T-helper 2 cell treated with Interferon-gamma antibody and Interleukin-4, amounts not matched to agents 100 ng/mL and 5 ng/mL, for 36 hours (primary cell): Measurements from ENCODE around the gene PNLDC1. TPM values are rescaled to one million over a fixed set of nuclear protein-coding genes. Genes with fewer than 3 reads are reported as not detected.
"Not testable (repeated sequence)": the region's sequence is repeated elsewhere in the genome, so short reads cannot be mapped to it uniquely, and the experiment has no call there.

Source experiments
- intact Hi-C: fragments of 100-400 bp; cut with micrococcal nuclease; formaldehyde crosslinking; loops from one replicate; pipeline ENCODE4 v1.15.1; 2023
- total RNA-seq: library from RNA; stranded (reverse); gene quantifications from 2 replicates; pipeline ENCODE4 v1.2.3, GENCODE V29; 2022

The PNLDC1 gene
- total RNA-seq, 1 donor from 2014 or later: 0.50 TPM

DNA sequence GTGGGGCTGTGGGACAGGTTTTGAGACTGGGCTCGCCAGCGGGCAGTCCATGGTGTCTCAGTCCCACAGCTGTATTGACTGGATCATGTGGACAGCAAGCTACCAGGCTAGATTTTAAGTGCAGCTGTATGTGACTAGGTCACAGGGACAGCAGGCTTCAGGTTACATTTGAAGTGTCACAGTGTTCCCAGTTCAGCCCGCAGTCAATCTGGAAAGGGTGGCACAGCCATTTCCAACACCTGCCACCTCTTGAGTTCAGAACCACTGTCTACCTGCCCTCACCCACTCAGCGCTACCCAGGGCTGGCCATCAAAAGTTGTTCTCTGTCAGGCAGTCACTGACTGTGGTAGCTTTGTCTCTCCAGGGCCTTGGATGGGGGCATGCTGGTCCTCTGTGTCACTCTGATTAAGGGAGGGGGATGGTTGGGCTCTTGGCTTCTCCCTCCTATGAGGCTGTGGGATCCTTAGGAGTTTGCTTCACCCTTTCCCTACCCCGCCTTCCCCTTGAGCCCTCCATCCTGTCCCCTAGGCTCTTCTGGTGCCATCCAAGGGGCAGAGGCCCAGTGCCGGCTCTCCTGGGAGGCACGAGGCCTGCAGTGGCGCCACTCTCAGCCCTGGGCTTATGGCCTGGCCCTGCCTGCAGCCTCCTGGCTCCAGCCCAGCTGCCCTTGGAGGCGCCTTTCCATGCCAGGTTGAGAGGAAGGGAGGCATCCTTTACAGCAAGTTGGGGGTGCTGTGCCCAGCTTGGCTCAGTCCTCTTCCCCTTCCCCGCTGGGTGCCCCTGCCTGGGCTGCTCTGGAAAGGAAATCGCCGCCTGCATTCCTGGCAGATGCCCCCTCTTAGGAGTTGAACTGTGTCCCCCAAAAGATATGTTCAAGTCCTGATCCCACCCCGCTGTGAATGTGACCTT is 44.9 kb downstream of the PNLDC1 start:
- intact Hi-C loops: no loop called here

DNA sequence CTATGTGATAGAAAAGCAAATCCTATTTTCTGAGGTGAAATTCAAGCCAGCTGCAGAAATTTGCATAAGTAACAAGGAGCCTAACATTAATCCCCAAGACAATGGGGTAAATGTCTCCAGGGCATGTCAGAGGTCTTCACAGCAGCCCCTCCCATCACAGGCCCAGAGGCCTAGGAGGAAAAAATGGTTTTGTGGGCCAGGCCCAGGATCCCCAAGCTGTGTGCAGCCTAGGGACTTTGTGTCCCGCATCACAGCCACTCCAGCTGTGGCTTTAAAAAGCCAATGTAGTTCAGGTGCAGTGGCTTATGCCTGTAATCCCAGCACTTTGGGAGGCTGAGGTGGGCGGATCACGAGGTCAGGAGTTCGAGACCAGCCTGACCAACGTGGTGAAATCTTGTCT is 48.5 kb downstream of the PNLDC1 start:
- intact Hi-C loops: not testable (repeated sequence)

DNA sequence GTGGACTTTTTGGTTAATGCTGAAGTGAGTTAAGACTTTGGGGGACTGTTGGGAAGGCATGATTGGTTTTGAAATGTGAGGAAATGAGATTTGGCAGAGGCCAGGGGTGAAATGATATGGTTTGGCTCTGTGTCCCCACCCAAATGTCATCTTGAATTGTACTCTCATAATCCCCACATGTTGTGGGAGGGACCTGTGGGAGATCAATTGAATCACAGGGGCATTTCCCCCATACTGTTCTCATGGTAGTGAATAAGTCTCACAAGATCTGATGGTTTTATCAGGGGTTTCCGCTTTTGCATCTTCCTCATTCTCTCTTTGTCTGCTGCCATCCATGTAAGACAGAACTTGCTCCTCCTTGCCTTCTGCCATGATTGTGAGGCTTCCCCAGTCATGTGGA is 49.8 kb downstream of the PNLDC1 start:
- intact Hi-C loops: not testable (repeated sequence)

DNA sequence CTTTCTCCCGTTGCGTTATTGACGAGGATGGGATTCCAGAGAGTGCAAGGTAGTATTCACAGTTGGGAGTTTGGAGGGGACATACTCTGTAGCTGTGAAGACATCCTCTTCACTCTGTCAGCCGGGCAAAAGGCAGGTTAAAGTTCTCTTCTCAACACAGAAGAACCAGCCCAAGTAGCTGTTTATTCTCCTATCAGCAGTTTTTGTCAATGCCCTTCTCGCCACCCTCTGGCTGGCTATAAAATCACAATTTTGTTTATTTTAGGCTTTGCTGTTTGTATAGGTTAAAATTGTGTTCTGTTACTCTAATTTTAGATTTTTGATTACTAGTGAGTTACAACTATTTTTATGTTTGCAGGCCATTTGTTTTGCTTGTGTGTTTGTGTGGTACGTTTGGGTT is 52.8 kb downstream of the PNLDC1 start:
- intact Hi-C loops: loop anchor here (1.0 to 2.0 kb wide), 3 partner anchors 62 to 162 kb away; partner anchors contain the start of gene MRPL18

DNA sequence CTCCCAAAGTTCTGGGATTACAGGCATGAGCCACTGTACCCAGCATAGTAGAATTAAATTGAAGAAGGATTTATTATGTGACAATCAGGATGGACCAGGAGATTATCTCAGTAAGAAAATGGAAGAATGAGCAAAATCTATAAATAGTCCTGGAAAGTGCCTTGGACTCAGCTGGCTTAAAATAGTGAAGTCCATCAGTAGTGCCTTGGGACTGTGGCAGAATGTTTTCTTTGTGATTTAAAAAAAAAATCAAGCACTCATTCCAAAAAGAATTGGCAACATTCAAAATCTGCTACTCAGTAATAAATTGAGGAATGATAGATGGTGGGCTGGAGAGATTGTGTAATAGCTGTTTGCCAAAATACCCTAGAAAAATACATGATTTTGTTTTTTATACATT is 53.7 kb downstream of the PNLDC1 start:
- intact Hi-C loops: loop anchor here (1.0 to 2.0 kb wide), 3 partner anchors 63 to 163 kb away; partner anchors contain the start of gene MRPL18

DNA sequence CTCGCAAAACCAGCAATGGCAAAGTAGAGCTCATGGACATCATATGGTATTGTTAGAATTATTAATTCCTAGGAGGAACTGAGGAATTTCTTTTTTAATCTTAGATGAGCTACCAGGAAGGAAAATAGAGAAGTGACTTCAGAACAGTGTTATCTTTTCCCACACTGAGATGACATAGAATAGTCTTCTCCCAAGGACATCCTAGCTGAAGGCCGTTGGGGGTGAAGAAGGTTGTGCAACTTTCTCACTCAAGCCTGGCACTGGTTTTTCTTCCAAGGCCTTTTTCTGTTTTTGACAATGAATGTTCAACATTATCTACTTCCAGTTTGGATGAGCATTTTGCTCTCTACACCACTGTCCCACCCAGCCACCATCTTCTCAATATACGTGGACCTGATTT is 54.9 kb downstream of the PNLDC1 start:
- intact Hi-C loops: no loop called here

DNA sequence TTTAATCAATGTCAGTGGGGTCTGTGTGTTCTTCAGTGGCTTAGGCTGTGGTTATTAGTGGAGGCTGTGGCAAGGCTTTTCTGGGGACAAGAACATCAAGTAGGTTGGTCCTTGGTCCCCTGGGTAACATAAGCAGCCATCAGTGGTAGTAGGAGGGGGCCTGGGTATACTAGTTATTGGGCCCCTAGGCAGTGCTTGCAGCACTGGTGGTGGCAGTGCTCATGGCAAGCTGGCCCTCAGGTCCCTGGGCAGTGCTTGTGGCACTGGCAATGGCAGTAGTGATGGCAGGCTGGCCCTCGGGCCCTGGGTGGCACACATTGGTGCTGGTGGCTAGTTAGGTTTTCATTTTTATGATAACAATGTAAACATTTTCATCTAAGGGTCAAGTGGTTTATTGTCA is 58.2 kb downstream of the PNLDC1 start:
- intact Hi-C loops: no loop called here

DNA sequence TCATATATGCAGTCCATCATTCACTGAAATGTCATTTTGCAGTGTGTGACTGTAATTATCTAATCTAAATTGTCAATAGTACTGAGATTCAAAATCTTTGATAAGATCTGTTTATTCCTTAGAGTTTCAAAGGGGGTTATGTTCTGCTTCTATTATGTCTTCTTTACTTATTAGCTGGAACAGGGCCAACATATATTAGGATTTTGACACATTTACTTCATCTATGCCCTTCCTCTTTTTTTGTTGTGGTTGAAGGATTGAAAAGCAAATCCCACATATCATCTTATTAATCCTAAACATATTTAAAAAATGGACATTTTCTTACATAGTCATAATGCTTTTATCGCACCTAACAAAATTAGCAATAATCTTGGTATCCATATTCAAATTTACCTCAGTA is 60.4 kb downstream of the PNLDC1 start:
- intact Hi-C loops: loop anchor here (5.0 kb wide), 1 partner anchor 597 kb away; no protein-coding TSS in a partner anchor

DNA sequence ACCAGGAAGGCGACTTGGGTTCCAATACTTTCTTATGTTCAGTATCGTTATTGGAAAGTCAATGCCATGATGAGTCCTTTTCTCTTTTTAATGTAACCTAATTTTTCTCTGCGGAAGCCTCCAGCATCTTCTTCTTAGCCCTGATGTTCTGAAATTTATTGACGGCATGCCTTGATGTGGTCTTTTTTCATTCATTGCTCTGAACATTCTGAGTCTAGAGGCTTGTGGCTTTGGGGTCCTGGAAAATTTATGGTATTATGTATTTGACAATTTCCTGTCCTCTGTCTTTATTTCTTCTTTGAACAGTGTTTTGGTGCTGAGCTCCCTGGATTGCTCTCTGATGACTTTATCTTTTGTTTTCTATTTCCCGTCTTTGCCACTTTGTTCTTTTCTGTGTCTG is 62.0 kb downstream of the PNLDC1 start:
- intact Hi-C loops: loop anchor here (5.0 kb wide), 1 partner anchor 595 kb away; no protein-coding TSS in a partner anchor

DNA sequence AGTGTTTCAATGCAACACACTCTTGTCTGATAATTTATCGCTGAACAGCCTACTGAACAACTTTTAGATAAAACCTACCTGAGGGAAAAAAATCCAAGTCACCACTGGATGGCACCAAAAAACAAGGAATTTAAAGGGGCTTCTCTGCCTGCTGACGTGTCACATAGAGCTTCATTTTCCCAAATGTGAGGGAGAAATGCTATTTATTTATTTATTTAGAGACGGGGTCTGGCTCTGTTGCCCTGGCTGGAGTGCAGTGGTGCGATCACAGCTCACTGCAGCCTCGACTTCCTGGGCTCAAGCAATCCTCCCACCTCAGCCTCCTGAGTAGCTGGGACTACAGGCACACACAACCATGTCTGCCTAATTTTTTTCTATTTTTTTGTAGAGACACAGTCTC is 63.3 kb downstream of the PNLDC1 start:
- intact Hi-C loops: loop anchor here (1.0 to 5.0 kb wide), 3 partner anchors 78 to 594 kb away; no protein-coding TSS in a partner anchor

DNA sequence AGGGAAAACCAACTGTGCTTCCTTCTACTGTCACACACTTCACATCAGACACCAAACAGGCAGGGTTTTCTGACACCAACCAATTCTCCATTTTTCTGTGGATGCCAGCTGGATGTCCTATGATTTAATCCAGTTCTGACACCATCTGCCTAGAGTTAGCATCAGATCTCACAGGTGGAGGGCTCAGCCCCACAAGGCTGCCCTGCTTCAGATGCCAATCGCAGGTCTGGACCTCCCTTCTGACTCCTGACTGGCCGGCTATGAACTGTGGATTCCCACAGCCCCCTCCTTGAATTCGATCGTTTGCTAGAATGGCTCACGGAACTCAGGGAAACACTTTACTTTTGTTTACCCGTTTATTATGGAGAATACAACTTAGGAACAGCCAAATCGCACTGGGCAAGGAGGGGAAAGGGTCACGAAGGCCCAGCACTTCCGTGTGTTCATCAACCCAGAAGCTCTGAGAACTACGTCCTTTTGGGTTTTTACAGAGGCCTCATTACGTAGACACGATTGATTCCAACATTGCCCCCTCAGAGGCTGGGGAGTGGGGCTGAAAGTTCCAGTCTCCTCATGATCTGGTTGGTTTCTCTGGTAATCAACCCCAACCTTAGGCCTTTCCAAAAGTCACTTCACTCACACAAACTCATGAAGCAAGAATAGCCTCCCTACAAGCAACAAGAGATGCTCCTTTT is 65.3 kb downstream of the PNLDC1 start:
- intact Hi-C loops: no loop called here

DNA sequence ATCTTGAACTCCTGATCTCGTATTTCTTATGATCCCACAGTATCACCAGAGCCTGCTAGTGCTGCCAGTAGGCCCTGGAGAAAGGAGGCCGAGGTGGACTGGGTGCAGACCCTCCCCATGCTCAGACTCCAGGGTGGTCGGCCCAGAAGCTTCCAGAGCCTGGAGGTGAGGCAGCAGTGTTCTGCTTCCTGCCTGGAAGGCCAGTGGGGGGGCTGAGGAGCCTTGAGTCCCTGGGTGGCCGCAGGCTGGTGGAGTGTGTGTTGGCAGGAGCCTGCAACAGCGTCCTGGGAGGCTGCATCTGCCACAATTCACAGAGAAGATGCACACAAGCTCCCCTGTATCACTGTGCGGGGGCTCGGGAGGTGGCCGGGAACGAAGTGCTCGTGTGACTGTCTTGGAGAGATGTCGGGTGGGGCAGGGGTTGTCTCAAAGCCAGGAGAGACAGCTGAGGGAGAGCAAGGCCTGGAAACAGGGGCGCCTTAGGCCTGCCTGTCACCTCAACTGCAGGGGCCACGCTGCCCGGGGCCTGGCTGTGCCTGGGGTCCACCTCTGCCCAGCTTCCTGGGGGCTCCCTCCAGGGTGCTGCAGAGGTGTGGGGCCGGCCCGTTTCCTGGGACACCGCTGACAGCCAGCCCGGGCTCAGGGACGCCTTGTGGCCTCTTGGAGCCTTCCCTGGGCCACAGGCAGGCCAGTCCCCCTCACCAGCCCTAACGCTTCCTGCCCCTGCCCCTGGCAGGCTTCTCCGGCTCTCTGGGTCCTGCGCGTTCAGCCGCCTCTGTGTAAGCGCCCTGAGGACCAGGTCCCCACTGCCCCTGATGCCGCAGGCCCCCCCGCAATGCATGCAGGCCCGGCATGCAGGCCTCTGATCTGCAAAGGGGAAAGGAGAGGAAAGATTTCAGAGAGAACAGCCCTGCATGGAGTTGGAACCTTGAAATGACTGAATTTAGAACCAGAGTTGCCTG is 66.5 kb downstream of the PNLDC1 start:
- intact Hi-C loops: no loop called here

Other genes with a start within 250 kb of the PNLDC1 start
- gene SOD2, start 107.0 kb upstream of the PNLDC1 start, total RNA-seq: 60.7 and 63.9 TPM in 2 replicates
- 119 and 121 TPM in 2 replicates for gene WTAP, start 72.8 kb upstream of the PNLDC1 start, total RNA-seq
- 68.4 and 76.3 TPM in 2 replicates for gene ACAT2, start 38.2 kb upstream of the PNLDC1 start, total RNA-seq
- gene TCP1, start 10.7 kb upstream of the PNLDC1 start, total RNA-seq: 282 and 290 TPM in 2 replicates
- 77.7 and 82.4 TPM in 2 replicates for gene MRPL18, start 9.8 kb upstream of the PNLDC1 start, total RNA-seq
- not detected in 2 replicates for gene MAS1, start 90.7 kb downstream of the PNLDC1 start, total RNA-seq
- 59.5 and 64.0 TPM in 2 replicates for gene IGF2R, start 168.8 kb downstream of the PNLDC1 start, total RNA-seq